HEK293T (cell line): Measurements from ENCODE around the gene G0S2.

Experiments used
- FOXA1 ChIP-seq: fragments of 450-650 bp; IDR thresholded peaks from 2 replicates; pipeline ENCODE4 v1.6.1; 2016; ENCODE audit warnings: mild to moderate bottlenecking
- FOXM1 ChIP-seq: fragments of 450-650 bp; IDR thresholded peaks from 2 replicates; pipeline ENCODE4 v1.6.1; 2017; ENCODE audit warnings: mild to moderate bottlenecking, borderline replicate concordance
- HDGF ChIP-seq: fragments of 450-650 bp; IDR thresholded peaks from 2 replicates; pipeline ENCODE4 v1.6.1; 2017; ENCODE audit warnings: antibody characterized with exemption, borderline replicate concordance
- L3MBTL2 ChIP-seq: fragments of 450-650 bp; conservative IDR thresholded peaks from 2 replicates; pipeline ENCODE4 v1.6.1; 2016; ENCODE audit warnings: mild to moderate bottlenecking
- NFRKB ChIP-seq: fragments of 450-650 bp; IDR thresholded peaks from 2 replicates; pipeline ENCODE4 v1.6.1; 2016; ENCODE audit warnings: mild to moderate bottlenecking, moderate library complexity
- SP1 ChIP-seq: fragments of 450-650 bp; IDR thresholded peaks from 2 replicates; pipeline ENCODE4 v1.6.1; 2017

DNA sequence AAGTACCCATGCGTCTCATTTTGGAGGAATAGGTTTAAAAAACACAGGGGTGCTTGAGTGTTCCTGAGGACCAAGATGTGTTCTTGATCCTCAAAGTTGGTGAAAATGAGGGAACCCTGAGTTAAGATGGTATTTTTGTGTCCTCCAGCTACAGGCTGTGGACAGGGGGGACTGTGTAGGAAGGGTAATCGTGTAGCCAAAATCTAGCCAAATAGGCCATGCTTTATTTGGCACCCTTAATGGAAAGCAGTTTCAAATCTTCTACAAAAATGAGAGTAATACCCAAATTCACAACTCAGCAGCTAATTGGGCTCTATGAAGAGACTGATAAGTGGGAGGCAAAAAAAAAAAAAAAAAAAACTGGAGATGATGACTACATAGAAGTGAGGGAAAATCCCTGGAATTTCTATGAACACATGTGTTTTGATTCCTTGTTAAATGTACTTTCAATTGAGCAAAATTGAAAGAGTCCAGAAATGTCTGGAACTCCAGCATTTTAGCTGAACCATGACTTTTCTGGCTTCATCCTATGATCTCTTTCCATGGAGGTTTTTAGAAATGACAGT lies 29.9 kb downstream of the G0S2 start:
- TF ChIP-seq HDGF (no peak), FOXA1 (no peak), NFRKB (no peak), L3MBTL2 (no peak), FOXM1 (no peak), SP1 (no peak)
